ENCODE results near the gene EPB41L1.

Gene EPB41L1

DNA sequence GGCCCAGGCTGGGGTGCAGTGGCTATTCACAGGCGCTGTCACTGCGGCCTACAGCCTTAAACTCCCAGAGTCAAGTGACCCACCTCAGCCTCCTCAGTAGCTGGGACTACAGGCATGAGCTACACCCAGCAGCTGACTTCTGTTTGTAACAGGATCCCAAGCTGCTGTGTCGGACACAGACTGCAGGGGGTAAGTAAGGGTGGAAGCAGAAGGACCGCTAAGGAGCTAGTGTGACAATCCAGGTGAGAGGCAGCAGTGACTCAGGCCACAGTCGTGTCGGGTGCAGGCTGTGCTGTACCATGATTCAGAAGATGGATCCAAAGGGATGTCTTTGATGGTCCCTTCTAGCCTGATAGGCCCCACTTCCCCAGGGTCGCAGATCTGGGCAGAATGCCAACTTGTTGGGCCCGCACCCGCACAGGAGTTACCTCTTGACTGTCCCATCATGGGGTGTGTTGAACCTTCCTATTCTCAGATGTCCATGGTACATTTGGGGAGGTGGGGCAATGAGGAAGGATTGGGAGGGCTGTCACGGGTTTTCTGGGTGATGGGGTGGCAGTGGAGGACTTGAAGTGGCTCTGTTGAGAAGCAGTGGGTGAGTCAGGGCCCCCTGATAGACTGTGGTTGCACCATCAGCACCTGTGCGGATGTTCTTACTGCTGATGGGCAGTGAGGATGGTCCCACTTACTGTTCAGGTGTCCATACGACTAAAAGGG is 107.0 kb downstream of the EPB41L1 start:
- no peaks in the 10 kb centered on the region for H3K9me3 ChIP-seq (ENCODE audit: control insufficient read depth, low read length)
- TF ChIP-seq, protein P1, sequence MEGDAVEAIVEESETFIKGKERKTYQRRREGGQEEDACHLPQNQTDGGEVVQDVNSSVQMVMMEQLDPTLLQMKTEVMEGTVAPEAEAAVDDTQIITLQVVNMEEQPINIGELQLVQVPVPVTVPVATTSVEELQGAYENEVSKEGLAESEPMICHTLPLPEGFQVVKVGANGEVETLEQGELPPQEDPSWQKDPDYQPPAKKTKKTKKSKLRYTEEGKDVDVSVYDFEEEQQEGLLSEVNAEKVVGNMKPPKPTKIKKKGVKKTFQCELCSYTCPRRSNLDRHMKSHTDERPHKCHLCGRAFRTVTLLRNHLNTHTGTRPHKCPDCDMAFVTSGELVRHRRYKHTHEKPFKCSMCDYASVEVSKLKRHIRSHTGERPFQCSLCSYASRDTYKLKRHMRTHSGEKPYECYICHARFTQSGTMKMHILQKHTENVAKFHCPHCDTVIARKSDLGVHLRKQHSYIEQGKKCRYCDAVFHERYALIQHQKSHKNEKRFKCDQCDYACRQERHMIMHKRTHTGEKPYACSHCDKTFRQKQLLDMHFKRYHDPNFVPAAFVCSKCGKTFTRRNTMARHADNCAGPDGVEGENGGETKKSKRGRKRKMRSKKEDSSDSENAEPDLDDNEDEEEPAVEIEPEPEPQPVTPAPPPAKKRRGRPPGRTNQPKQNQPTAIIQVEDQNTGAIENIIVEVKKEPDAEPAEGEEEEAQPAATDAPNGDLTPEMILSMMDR (IDR thresholded peaks at IDR 0.05): no peak
- H3K9ac ChIP-seq: no peak overlapping the region
- H3K36me3 ChIP-seq (ENCODE audit: control insufficient read depth, insufficient read depth, low read length): no peaks in the 10 kb centered on the region
- H3K4me3 ChIP-seq (ENCODE audit: low read depth, low read length): no peak overlapping the region
- no peaks in the 10 kb centered on the region for H3K4me1 ChIP-seq
- H3K4me2 ChIP-seq (ENCODE audit: low read length): no peak overlapping the region
- H3K27ac ChIP-seq: no peak overlapping the region
- no peaks in the 10 kb centered on the region for H3K79me2 ChIP-seq
- H3K27me3 ChIP-seq (ENCODE audit: control insufficient read depth, insufficient read depth, low read length): no peaks in the 10 kb centered on the region
- H2AFZ ChIP-seq: no peak overlapping the region

DNA sequence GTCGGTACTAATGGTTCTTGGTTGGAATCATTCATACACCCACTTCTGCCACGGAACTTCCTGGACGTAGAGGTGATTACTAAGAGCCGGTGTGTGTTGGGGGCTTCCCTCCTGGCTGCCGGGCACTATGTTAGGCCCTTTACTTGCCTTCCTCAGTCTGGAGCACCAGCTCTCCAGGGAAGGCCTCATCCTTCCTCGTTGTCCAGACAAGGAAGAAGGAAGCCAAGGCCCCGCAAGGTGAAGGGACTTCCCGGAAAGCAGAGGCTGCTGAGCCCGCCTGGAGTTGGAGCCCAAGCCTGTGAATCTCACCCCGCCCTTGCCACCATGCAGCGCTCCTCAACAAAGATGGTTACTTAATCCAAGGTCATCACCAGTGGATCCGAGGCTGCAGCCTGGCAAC is 107.9 kb downstream of the EPB41L1 start:
- H3K27ac ChIP-seq: no peak overlapping the region
- no peaks in the 10 kb centered on the region for H3K4me1 ChIP-seq
- TF ChIP-seq, protein P1 (IDR thresholded peaks at IDR 0.05): no peak
- no peak overlapping the region for H3K4me2 ChIP-seq (ENCODE audit: low read length)
- H3K27me3 ChIP-seq (ENCODE audit: control insufficient read depth, insufficient read depth, low read length): no peaks in the 10 kb centered on the region
- H2AFZ ChIP-seq: no peak overlapping the region
- no peak overlapping the region for H3K9ac ChIP-seq
- no peaks in the 10 kb centered on the region for H3K79me2 ChIP-seq
- H3K36me3 ChIP-seq (ENCODE audit: control insufficient read depth, insufficient read depth, low read length): no peaks in the 10 kb centered on the region
- no peak overlapping the region for H3K4me3 ChIP-seq (ENCODE audit: low read depth, low read length)
- no peaks in the 10 kb centered on the region for H3K9me3 ChIP-seq (ENCODE audit: control insufficient read depth, low read length)

DNA sequence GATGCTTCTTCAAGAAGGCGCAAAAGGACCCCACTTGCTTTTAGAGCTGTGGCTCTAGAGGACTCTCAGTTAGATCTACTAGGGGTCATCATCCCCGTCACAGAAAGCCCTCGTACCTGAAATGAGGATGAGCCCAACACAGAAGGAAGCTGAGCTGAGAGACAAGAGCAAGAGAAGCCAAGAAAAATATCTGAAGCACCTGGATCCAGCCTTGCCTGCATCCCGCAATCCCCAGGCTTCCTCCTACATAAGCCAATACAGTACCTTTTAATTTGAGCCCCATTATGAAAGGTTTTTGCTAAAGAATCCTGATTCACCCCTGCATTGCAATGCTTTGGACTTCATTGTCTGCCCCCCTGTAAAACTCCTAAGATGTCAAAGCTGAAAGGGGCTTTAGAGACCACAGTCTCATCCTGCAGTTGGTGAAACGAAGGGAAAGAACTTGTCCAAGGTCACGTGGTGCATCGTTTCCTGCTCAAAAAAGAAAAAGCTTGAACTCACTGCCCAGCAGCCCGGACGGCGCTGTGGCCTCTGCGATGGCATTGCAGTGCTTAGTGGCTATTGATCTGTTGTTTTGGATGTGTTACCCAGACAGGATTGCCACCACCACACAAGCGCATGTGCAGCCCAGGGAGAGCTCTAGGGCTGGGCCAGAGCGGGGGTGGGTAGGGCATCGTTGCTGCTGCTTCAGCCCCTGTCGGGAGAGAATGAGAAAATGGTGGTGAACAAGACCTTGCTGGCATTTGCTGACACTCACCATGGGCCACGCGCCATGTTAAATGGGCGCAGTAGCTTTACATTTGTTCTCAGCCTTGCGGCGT is 110.1 kb downstream of the EPB41L1 start:
- H3K9me3 ChIP-seq (ENCODE audit: control insufficient read depth, low read length): no peaks in the 10 kb centered on the region
- no peak overlapping the region for H3K27ac ChIP-seq
- H2AFZ ChIP-seq: no peak overlapping the region
- no peaks in the 10 kb centered on the region for H3K36me3 ChIP-seq (ENCODE audit: control insufficient read depth, insufficient read depth, low read length)
- no peak overlapping the region for H3K4me2 ChIP-seq (ENCODE audit: low read length)
- no peak overlapping the region for H3K9ac ChIP-seq
- H3K79me2 ChIP-seq: no peaks in the 10 kb centered on the region
- no peaks in the 10 kb centered on the region for H3K27me3 ChIP-seq (ENCODE audit: control insufficient read depth, insufficient read depth, low read length)
- no peaks in the 10 kb centered on the region for H3K4me1 ChIP-seq
- TF ChIP-seq, protein P1 (IDR thresholded peaks at IDR 0.05): no peak
- H3K4me3 ChIP-seq (ENCODE audit: low read depth, low read length): no peak overlapping the region

DNA sequence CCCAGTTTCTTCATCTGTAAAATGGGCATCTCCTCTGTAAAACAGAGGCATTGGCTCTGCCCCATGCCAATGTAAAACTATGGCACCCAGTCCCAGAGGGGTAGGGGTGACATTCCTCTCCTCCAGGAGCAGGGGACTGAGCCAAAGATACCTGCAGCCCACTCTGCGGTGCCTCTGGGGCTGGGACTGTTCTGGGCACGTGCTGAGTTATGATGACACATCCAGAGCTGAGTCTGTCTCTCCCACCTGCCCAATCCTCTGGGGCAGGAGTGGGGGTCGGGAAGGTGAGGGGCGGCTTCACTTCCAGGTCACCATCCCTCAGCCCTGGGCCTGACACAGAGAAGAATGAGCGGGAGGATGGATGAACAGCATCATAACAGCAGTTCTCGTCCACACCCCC is 111.6 kb downstream of the EPB41L1 start:
- no peak overlapping the region for H3K4me3 ChIP-seq (ENCODE audit: low read depth, low read length)
- H3K9ac ChIP-seq: no peak overlapping the region
- no peaks in the 10 kb centered on the region for H3K9me3 ChIP-seq (ENCODE audit: control insufficient read depth, low read length)
- no peaks in the 10 kb centered on the region for H3K79me2 ChIP-seq
- no peaks in the 10 kb centered on the region for H3K27me3 ChIP-seq (ENCODE audit: control insufficient read depth, insufficient read depth, low read length)
- H3K36me3 ChIP-seq (ENCODE audit: control insufficient read depth, insufficient read depth, low read length): no peaks in the 10 kb centered on the region
- TF ChIP-seq, protein P1 (IDR thresholded peaks at IDR 0.05): no peak
- H3K4me1 ChIP-seq: no peaks in the 10 kb centered on the region
- no peak overlapping the region for H3K4me2 ChIP-seq (ENCODE audit: low read length)
- H3K27ac ChIP-seq: no peak overlapping the region
- H2AFZ ChIP-seq: no peak overlapping the region
